Measurements from ENCODE around the gene VKORC1.

The VKORC1 gene

DNA sequence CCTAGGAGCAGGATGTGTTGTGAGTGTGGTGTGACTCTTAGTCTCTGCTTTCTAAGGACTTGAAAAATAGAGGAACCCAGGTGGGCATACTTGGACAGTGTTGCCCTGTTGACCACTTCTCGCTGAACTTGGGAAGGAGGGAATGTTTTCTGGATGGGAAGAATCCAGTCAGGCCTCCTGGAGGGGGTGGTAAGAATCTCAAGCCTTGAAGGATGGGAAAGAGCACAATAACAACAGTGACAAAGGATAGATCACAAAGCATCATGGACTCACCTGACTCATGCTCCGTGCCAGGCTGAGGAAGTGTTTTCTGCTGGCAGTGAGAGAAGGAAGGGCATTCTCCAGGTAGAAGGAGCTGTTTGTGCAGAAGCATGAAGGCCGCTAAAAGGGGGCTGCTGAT lies 31.2 kb upstream of the VKORC1 start:
- no peak overlapping the region for H3K27ac ChIP-seq
- no peaks in the 10 kb centered on the region for H3K27me3 ChIP-seq (replicated peaks)
- H3K36me3 ChIP-seq (replicated peaks): peaks cover 11% of the 10 kb centered on the region
- no peak for DNase-seq
- TF ChIP-seq, protein P1, sequence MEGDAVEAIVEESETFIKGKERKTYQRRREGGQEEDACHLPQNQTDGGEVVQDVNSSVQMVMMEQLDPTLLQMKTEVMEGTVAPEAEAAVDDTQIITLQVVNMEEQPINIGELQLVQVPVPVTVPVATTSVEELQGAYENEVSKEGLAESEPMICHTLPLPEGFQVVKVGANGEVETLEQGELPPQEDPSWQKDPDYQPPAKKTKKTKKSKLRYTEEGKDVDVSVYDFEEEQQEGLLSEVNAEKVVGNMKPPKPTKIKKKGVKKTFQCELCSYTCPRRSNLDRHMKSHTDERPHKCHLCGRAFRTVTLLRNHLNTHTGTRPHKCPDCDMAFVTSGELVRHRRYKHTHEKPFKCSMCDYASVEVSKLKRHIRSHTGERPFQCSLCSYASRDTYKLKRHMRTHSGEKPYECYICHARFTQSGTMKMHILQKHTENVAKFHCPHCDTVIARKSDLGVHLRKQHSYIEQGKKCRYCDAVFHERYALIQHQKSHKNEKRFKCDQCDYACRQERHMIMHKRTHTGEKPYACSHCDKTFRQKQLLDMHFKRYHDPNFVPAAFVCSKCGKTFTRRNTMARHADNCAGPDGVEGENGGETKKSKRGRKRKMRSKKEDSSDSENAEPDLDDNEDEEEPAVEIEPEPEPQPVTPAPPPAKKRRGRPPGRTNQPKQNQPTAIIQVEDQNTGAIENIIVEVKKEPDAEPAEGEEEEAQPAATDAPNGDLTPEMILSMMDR (IDR thresholded peaks at IDR 0.05; ENCODE audit: low read depth, low read length, missing control alignments): no peak
- H3K4me3 ChIP-seq (ENCODE audit: low read depth, low read length): no peak overlapping the region
- in situ Hi-C loops (cut with HindIII; ENCODE audit: low pct_ligation_motif_present, low sequenced_read_pairs): no loop called here

DNA sequence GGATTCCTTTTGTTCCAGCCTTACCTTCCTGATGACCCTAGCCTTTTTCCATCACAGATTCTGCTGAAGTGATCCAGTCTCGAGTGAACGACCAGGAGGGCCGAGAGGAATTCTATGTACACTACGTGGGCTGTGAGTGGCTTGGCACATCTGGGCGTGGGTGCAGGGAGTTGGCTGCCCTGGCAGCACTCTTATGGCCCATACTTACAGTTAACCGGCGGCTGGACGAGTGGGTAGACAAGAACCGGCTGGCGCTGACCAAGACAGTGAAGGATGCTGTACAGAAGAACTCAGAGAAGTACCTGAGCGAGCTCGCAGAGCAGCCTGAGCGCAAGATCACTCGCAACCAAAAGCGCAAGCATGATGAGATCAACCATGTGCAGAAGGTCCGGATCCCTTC lies 25.5 kb upstream of the VKORC1 start:
- no peak for DNase-seq
- Histone ChIP-seq H3K27me3 (replicated peaks) (no peaks in the 10 kb centered on the region), H3K27ac (no peak overlapping the region), H3K4me3 (ENCODE audit: low read depth, low read length) (no peak overlapping the region), H3K36me3 (replicated peaks) (peaks cover 22% of the 10 kb centered on the region)
- TF ChIP-seq, protein P1 (IDR thresholded peaks at IDR 0.05; ENCODE audit: low read depth, low read length, missing control alignments): no peak
- in situ Hi-C loops (cut with HindIII; ENCODE audit: low pct_ligation_motif_present, low sequenced_read_pairs): no loop called here

DNA sequence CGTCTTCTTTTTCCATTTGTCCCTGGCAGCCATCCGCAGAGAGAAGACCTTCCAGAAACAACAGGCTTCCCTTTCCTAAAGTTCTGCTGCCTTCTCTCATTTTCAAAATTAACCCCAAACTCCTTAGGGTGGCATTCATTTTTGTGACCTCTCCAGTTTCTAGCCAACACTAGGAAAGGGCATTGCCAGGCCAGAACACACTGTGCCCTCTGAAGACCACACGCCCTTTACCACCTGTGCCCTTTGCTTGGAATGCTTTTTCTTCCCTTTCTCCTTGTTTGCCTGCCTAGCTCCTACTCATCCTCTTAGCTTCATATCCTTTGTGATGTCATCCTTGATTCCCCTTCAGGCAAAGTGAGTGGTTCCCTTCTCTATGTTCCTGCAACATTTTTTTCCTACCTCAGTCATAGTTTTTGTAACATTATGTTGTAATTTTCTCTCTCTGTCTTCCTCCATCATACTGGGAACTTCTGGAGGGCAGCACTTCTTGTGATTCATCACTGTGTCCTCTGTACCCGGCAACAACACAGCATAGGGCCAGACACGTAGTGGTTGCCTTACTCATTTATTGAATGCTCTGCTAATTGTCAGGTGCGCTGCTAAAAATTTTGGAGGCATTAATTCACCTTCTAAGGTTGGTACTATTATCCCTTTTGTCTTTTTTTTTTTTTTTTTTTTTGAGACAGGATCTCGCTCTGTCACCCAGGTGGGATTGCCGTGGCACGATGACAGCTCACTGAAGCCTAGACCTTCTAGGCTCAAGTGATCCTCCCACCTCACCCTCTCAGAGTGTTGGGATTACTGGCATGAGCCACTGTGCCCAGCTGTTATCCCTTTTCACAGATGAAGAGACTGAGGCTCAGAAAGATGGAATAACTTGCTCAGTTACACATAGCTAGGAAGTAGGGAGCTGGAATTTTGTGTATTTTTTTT lies 23.9 kb upstream of the VKORC1 start:
- H3K36me3 ChIP-seq (replicated peaks): peaks cover 22% of the 10 kb centered on the region
- no peaks in the 10 kb centered on the region for H3K27me3 ChIP-seq (replicated peaks)
- H3K4me3 ChIP-seq (ENCODE audit: low read depth, low read length): peak overlapping the region; percentile 71
- TF ChIP-seq, protein P1 (IDR thresholded peaks at IDR 0.05; ENCODE audit: low read depth, low read length, missing control alignments): no peak
- peak overlapping the region; percentile 95 for H3K27ac ChIP-seq
- DNase-seq: peak; percentile 47
- in situ Hi-C loops (cut with HindIII; ENCODE audit: low pct_ligation_motif_present, low sequenced_read_pairs): no loop called here

DNA sequence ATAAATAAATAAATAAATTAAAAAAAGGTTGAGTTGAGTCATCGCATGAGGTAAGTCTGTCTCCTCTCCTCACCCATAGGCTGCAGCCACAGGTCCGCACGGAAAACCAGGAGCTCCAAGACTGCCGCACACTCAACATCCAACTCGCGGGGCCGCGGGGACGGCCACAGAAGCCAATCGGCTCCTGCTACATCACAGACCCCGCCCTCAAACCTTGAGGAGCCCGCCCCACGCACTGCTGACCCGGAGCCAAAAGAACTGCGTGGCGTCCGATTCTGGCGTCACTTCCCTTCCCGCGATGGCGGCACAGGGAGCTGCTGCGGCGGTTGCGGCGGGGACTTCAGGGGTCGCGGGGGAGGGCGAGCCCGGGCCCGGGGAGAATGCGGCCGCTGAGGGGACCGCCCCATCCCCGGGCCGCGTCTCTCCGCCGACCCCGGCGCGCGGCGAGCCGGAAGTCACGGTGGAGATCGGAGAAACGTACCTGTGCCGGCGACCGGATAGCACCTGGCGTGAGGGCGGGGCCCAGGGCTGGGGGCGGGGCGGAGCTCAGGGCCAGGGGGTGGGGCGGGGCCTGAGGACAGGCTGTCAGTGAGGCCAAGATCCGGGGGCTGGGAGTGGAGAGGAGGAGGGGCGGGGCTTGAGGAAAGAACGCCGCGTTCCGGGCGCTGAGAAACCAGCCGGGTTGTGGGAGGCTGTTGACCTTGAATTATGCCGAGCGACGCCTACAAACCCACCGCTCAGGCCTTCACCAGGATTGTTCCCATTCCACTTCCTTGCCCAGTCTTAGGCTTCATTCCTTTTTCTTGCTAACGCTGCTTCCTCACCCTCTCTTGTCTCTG lies 23.0 kb upstream of the VKORC1 start, which contains the start of gene KAT8:
Gene KAT8, plus strand, starts transcription at position 281 of the 839 bp plus-strand sequence. Its CDS starts 18 bp downstream, at position 299.
- Histone ChIP-seq H3K27ac (peak within 1 kb of the TSS; percentile 95), H3K4me3 (ENCODE audit: low read depth, low read length) (peak within 1 kb of the TSS; percentile 71), H3K27me3 (replicated peaks) (no peaks in the 10 kb centered on the region), H3K36me3 (replicated peaks) (peaks cover 24% of the 10 kb centered on the region)
- in situ Hi-C loops (cut with HindIII; ENCODE audit: low pct_ligation_motif_present, low sequenced_read_pairs): no loop called here
- peak; percentile 99 for DNase-seq
- TF ChIP-seq, protein P1 (IDR thresholded peaks at IDR 0.05; ENCODE audit: low read depth, low read length, missing control alignments): no peak

DNA sequence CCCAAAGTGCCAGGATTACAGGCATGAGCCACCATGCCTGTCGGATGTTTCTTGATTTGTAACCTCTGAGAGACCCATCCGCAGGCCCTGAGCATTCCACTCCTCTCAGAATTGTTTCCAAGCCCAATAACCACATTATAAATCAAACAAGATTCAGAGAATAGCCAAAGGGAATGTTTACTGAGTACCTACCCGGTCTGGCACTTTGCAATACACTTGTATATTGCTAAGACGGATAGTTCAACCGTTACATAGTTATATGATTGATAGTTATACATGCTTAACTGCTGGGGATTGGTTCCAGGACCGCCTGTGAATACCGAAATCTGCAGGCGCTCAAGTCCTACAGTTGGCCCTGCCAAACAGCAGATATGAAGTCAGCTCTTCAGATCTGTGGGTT lies 19.9 kb upstream of the VKORC1 start:
- no peak overlapping the region for H3K4me3 ChIP-seq (ENCODE audit: low read depth, low read length)
- no peak overlapping the region for H3K27ac ChIP-seq
- peaks cover 32% of the 10 kb centered on the region for H3K36me3 ChIP-seq (replicated peaks)
- H3K27me3 ChIP-seq (replicated peaks): no peaks in the 10 kb centered on the region
- in situ Hi-C loops (cut with HindIII; ENCODE audit: low pct_ligation_motif_present, low sequenced_read_pairs): no loop called here
- TF ChIP-seq, protein P1 (IDR thresholded peaks at IDR 0.05; ENCODE audit: low read depth, low read length, missing control alignments): no peak
- DNase-seq: no peak
